ENCODE measurements around the gene CNPY1.

The CNPY1 gene

GRCh38 chr7:155558961-155559360 lies 12.6 kb upstream of the CNPY1 start:
- no peak for DNase-seq (ENCODE audit: low spot score)

- no peak for DNase-seq (ENCODE audit: low spot score)
These were observed 12.0 kb upstream of the CNPY1 start for GRCh38 chr7:155558351-155558750.

GRCh38 chr7:155557778-155558177 lies 11.4 kb upstream of the CNPY1 start:
- no peak for DNase-seq (ENCODE audit: low spot score)

- DNase-seq (ENCODE audit: low spot score) = no peak
These were observed 10.4 kb upstream of the CNPY1 start for GRCh38 chr7:155556763-155557162.

- no peak for DNase-seq (ENCODE audit: low spot score)
These were observed 8.8 kb upstream of the CNPY1 start for GRCh38 chr7:155555116-155555695.

GRCh38 chr7:155553871-155554270 lies 7.5 kb upstream of the CNPY1 start:
- no peak for DNase-seq (ENCODE audit: low spot score)

GRCh38 chr7:155551785-155552611 lies 5.6 kb upstream of the CNPY1 start:
- DNase-seq (ENCODE audit: low spot score) = no peak

GRCh38 chr7:155550916-155551315 lies 4.6 kb upstream of the CNPY1 start:
- no peak for DNase-seq (ENCODE audit: low spot score)

GRCh38 chr7:155549226-155549625 lies 2.9 kb upstream of the CNPY1 start:
- DNase-seq (ENCODE audit: low spot score) = no peak

- DNase-seq (ENCODE audit: low spot score) = no peak
These were observed 917 bp upstream of the CNPY1 start for GRCh38 chr7:155547161-155547791.

- peak; percentile 43 for DNase-seq (ENCODE audit: low spot score)
These were observed 1.0 kb downstream of the CNPY1 start for GRCh38 chr7:155545348-155545747.

- no peak for DNase-seq (ENCODE audit: low spot score)
These were observed 1.9 kb downstream of the CNPY1 start for GRCh38 chr7:155544485-155544884.

GRCh38 chr7:155543926-155544325 lies 2.4 kb downstream of the CNPY1 start:
- no peak for DNase-seq (ENCODE audit: low spot score)

- DNase-seq (ENCODE audit: low spot score) = peak; percentile 51
These were observed 3.1 kb downstream of the CNPY1 start for GRCh38 chr7:155543011-155543876.

GRCh38 chr7:155541986-155542675 lies 4.2 kb downstream of the CNPY1 start:
- DNase-seq (ENCODE audit: low spot score) = no peak

GRCh38 chr7:155540553-155540952 lies 5.8 kb downstream of the CNPY1 start:
- no peak for DNase-seq (ENCODE audit: low spot score)

GRCh38 chr7:155538293-155538692 lies 8.1 kb downstream of the CNPY1 start:
- no peak for DNase-seq (ENCODE audit: low spot score)

- no peak for DNase-seq (ENCODE audit: low spot score)
These were observed 9.9 kb downstream of the CNPY1 start for GRCh38 chr7:155536451-155536850.

GRCh38 chr7:155534691-155535090 lies 11.7 kb downstream of the CNPY1 start:
- DNase-seq (ENCODE audit: low spot score) = no peak

GRCh38 chr7:155533827-155534690 lies 12.3 kb downstream of the CNPY1 start:
- peak; percentile 92 for DNase-seq (ENCODE audit: low spot score)
